ENCODE measurements around the gene IL23A.
"Not testable (repeated sequence)": the region's sequence is repeated elsewhere in the genome, so short reads cannot be mapped to it uniquely, and the experiment has no call there.

The IL23A gene

GRCh38 chr12:56341616-56342015 is 2.9 kb downstream of the IL23A start:
- TF ChIP-seq CTCF (IDR thresholded peaks at IDR 0.05; ENCODE audit: control extremely low read depth, extremely low read depth, low read depth, missing control alignments) = no peak
- no peak for DNase-seq (ENCODE audit: extremely low spot score)
- POLR2A ChIA-PET = interaction anchor here (0.7 to 1.0 kb wide), 2 partner anchors 18 to 295 kb away, joined by 3 to 11 read pairs; partner anchors contain the start of gene STAT2
- CTCF ChIA-PET = interaction anchor here (1.1 to 1.6 kb wide), 5 partner anchors 18 to 136 kb away, joined by 3 read pairs; partner anchors contain the start of genes CNPY2 and STAT2

GRCh38 chr12:56342290-56342689 is 3.6 kb downstream of the IL23A start:
- CTCF ChIA-PET = interaction anchor here (1.1 to 1.6 kb wide), 4 partner anchors 18 to 136 kb away, joined by 3 to 5 read pairs (median 3); partner anchors contain the start of gene STAT2
- POLR2A ChIA-PET = interaction anchor here (0.7 to 1.2 kb wide), 3 partner anchors 9 to 295 kb away, joined by 3 to 11 read pairs (median 4); partner anchors contain the start of gene STAT2
- not testable (repeated sequence) for DNase-seq (ENCODE audit: extremely low spot score)

GRCh38 chr12:56346675-56347074 is 8.0 kb downstream of the IL23A start:
- no peak for TF ChIP-seq CTCF (IDR thresholded peaks at IDR 0.05; ENCODE audit: control extremely low read depth, extremely low read depth, low read depth, missing control alignments)
- ChIA-PET POLR2A (interaction anchor here (0.5 to 1.0 kb wide), 3 partner anchors 10 to 252 kb away, joined by 3 to 10 read pairs (median 4); partner anchors contain the start of gene STAT2), CTCF (interaction anchor here (1.5 to 5.2 kb wide), 4 partner anchors 13 to 155 kb away, joined by 3 to 16 read pairs (median 6); partner anchors contain the start of genes PAN2 and STAT2)
- DNase-seq (ENCODE audit: extremely low spot score) = no peak

DNA sequence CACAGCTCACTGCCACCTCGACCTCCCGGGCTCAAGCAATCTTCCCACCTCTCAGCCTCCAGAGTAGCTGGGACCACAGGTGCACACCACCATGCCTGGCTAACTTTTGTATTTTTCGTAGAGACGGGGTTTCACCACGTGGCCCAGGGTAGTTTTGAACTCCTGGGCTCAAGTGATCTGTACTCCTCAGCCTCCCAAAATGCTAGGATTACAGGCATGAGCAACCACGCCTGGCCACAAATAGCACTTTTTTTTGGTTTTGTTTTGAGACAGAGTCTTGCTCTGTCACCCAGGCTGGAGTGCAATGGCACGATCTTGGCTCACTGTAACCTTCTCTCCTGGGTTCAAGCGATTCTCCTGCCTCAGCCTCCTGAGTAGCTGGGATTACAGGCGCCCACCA is 8.6 kb downstream of the IL23A start:
- DNase-seq (ENCODE audit: extremely low spot score) = not testable (repeated sequence)
- CTCF ChIA-PET = interaction anchor here (1.5 to 5.2 kb wide), 4 partner anchors 12 to 155 kb away, joined by 3 to 16 read pairs (median 6); partner anchors contain the start of genes PAN2 and STAT2
- POLR2A ChIA-PET = interaction anchor here (0.6 to 1.0 kb wide), 2 partner anchors 13 to 253 kb away, joined by 3 to 4 read pairs; partner anchors contain the start of gene STAT2

DNA sequence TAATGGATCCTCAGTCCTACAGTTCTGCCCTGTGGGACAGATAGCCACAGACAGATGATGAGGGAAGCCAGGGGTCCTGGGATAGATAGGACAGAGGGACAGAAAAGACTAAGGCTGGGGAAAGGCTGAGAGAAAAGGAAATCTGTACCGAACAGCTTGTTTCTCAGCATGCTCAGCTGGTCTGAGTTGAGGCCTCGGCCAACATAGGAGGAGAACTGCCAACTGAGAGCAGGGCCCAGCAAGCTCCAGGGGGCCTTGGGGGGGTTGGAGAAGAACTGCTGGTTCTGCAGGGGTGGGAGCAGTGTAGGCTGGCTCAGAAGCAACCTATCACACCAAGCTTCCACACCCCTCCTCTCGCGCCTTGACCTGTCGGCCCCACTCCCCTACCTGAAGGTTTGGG is 10.1 kb downstream of the IL23A start:
- CTCF ChIA-PET = interaction anchor here (0.7 to 4.3 kb wide), 6 partner anchors 10 to 825 kb away, joined by 3 to 21 read pairs (median 4); partner anchors contain the start of genes IL23A, PAN2 and STAT2
- DNase-seq (ENCODE audit: extremely low spot score) = no peak
- POLR2A ChIA-PET = interaction anchor here (0.6 to 4.4 kb wide), 2 partner anchors 8 to 11 kb away, joined by 3 to 29 read pairs; partner anchors contain the start of gene STAT2

GRCh38 chr12:56350662-56351061 is 12.0 kb downstream of the IL23A start:
- POLR2A ChIA-PET = interaction anchor here (0.6 to 4.4 kb wide), 3 partner anchors 8 to 24 kb away, joined by 4 to 29 read pairs (median 8); partner anchors contain the start of gene STAT2
- DNase-seq (ENCODE audit: extremely low spot score) = no peak
- CTCF ChIA-PET = interaction anchor here (0.9 to 4.3 kb wide), 6 partner anchors 8 to 85 kb away, joined by 3 to 21 read pairs (median 3); partner anchors contain the start of gene STAT2
- TF ChIP-seq CTCF (IDR thresholded peaks at IDR 0.05; ENCODE audit: control extremely low read depth, extremely low read depth, low read depth, missing control alignments) = no peak

More for the DNA sequence above, 10.1 kb downstream of the IL23A start:
- TF ChIP-seq CTCF (IDR thresholded peaks at IDR 0.05; ENCODE audit: control extremely low read depth, extremely low read depth, low read depth, missing control alignments) = no peak

DNA sequence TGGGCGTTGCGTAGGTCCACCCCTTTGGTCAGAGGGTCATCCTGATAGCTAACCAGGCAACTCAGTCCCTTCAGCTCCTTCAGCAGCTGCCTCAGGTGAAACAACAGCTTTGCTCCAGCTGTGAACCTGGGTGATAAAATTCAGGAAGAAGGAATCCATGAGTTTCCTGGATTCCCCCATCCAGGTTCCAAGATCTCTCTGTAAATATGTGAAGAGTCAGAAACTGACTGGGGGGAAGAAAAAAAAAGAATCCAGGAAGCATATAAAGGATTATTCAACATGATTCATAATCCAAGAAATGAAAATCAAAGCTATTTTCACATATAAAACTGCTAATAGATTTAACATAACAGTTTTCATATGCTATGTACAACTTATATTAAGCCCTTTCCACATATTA is 12.6 kb downstream of the IL23A start:
- CTCF ChIA-PET = interaction anchor here (0.9 to 4.3 kb wide), 9 partner anchors 8 to 113 kb away, joined by 3 to 21 read pairs (median 3); partner anchors contain the start of genes IL23A, PAN2 and STAT2
- no peak for DNase-seq (ENCODE audit: extremely low spot score)
- POLR2A ChIA-PET = interaction anchor here (1.6 to 4.4 kb wide), 2 partner anchors 9 kb away, joined by 4 to 29 read pairs; partner anchors contain the start of gene STAT2
- TF ChIP-seq CTCF (IDR thresholded peaks at IDR 0.05; ENCODE audit: control extremely low read depth, extremely low read depth, low read depth, missing control alignments) = no peak

Data from GM10248 (cell line).